ENCODE results near the gene TRAPPC2.

Gene TRAPPC2

DNA sequence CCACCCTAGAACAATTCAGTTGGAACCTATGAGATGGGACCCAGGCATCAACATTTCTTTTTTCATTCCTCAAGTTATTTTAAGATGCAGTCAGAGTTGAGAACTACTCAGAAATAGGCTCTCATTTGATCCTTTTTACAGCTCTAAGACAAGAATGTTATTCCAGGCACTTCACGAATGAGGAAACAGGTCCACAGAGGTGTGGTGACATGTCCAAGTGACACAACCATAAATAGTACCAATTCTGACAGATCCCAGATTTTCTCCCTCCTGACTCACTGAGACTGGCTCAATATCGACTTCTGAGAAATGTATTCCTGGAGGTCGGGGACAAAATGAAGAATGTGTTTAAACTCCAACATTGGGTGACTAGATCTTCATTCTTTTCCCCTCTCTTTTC lies 70.4 kb downstream of the TRAPPC2 start:
- no peak for DNase-seq

DNA sequence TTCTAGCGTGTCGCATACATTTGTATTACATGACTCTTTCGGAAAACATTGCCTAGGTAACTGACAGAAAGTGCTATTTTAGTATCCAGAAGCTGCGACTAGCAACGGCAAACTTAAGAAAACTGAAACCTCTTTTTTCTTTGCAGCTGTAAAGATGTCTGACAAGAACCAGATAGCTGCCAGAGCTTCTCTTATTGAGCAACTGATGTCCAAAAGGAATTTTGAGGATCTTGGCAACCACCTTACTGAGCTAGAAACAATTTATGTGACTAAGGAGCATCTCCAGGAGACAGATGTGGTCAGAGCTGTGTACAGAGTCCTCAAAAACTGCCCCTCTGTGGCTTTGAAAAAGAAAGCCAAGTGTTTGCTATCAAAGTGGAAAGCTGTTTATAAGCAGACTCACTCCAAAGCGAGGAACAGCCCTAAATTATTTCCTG lies 72.0 kb downstream of the TRAPPC2 start:
- no peak for DNase-seq
